GM21619 (cell line): ENCODE measurements around the gene KAZN.

Experiments
- ATAC-seq: cut with Tn5 transposase; IDR thresholded peaks from one replicate; pipeline ENCODE4 v1.9.1; 2021; ENCODE audit not compliant: unreplicated experiment

KAZN gene

DNA sequence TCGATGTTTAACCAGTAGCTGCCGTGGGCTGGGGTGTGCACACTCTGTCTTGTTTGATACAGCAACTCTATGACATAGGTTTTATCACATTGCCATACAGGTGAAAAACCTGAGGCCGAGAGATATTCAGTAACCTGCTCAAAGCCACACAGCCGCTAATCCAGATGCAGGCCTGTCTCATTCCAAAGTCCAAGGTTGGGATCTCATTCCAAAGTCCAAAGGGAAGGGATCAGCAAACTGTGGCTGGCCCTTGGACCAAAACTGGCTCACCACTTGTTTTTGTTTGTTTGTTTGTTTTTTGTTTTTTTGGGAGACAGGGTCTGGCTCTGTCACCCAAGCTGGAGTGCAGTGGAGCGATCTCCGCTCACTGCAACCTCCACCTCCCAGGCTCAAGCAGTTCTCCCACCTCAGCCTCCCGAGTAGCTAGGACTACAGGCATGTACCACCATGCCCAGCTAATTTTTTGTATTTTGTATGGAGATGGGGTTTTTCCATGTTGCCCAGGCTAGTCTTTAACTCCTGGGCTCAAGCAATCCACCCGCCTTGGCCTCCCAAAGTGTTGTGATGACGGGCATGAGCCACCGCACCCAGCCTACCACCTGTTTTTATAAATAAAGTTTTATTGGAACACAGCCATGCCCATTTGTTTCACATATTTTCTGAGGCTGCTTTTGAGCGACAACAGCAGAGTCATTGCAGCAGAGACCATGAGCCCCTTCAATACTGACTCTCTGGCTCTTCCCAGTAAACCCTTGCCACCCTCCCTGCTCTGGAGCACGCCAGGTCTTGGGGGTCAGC lies 391.6 kb downstream of the KAZN start:
- no peak for ATAC-seq

DNA sequence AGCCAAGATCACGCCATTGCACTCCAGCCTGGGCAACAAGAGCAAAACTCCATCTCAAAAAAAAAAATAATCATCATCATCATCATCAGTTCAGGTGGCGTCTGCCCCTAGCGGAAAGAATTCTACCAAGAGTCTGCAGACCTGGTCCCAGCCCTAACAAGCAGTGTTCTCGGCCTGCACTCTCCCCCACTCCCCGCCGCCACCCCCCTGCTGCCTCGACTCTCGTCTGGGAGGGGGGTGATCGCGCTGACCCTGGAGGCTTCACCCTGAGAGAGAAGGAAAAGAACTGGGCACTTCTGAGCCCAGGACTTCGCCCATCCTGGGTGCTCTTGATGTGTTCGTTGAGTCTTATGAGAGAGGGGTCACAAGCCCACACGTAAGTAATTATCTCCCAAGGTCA lies 394.9 kb downstream of the KAZN start:
- ATAC-seq, result no peak

DNA sequence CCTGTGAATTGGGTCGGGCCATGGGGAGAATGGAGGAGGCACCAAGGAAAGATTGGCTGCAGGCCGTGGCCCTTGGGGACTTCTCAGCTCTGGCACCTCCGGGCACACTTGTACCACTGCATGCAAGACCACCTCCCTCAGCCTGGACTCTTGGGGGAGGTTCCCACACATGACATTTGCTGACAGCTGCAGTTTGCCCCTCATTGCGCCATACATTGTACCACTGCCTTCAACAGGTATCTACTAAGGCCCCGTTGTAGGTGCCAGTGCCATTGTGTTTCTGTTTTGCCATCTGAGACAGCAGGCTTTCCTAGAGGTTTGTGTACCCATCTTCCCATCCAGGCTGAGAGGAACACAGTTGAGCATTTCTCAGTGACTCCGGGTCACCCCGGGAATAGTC lies 395.7 kb downstream of the KAZN start:
- no peak for ATAC-seq

DNA sequence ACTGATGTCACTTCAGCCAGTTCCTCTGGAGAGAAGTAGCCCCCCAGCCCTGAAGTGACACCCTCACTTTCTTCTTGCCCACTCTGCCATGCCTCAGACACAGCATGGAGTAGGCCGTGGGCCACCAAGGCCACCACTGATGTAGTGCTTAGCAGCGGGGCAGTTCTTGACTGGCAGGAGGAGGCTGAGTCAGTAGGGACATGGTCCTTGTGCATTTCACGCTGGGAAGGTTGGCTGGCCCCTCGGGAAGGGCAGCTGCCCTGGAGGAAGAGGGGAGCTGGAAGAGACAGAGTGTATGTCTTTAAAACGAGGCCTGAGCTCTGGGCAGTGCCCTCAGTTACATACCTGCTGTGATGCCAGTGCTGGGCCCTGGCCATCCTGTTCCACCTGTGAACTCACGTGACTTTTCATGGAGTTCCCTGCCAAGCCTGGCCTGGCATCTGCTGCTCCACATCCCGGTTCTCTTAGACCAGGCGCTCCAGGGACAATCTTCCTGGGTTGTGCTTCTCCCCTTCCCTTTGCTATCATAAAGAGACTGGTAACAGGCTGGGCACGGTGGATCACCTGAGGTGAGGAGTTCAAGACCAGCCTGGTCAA lies 396.5 kb downstream of the KAZN start:
- ATAC-seq, result no peak

DNA sequence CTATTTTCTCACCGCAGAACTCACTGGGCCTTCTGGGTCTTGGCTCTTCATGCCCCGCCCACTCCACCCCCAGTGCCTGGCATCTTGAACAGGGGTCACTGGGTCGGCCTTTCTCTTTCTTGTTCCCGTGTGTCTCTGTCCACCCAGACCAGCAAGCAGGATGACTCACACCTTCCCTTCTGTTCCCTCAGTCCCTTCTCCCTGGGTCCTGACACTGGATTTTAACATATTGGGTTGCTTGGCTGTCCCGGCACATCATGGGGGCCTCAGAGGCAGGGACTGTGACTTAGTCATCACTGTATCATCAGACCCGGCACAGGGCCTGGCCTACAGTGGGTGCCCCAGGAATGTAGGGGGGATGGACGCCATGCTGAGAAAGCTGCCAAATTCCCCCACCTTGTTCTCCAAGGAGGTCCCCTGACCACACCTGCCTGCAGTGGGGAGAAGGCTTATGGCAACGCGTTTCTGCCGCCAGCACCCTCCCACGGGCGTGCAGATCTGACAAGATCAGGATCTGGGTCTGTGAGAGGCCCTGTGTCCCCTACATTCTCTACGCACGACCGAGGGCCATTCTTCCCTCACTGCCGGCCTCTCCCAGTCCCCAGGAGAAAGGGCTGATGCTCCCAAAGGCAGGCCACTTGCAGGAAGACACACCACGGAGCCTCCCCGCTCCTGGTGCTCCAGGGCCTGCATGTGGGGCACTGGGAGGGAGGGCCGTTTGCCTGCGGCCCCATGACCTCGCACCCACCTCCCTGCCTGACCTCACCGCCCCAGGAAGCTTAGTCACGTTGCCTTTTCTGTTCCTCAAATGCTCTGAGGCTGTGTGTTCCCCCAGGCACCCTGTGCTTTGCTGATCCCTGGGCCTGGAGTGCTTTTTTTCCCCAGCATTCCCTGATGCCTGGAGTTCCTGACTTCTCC lies 397.9 kb downstream of the KAZN start:
- no peak for ATAC-seq

DNA sequence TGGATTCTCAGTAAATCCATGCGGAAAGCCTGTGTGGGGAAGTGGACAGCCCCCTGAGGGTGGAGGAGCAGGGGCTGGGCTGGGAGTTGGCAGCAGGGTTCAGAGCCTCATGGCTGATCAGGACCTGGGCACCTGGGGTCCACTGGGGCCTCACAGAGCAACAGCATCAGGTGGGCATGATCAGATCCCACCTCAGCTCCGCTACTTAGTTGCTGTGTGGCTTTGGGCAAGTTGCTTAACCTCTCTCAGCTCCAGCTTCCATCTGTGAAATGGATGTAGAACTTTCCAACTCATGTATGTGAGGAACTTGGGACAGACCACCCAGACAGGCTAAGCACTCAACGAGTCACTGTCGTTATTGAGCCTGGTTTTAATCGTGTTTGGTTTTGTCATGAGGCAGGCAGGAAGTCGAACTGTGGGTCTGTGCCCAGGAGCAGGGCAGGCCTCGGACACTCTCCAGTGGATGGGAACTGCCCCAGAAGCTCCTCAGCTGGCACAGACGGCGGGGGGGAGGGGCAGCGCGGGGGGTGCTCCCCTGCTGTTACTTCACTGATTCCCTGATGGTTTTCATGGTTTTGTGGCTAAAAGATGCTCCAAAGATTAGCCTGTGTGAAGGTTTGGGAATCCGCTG lies 399.3 kb downstream of the KAZN start:
- no peak for ATAC-seq

DNA sequence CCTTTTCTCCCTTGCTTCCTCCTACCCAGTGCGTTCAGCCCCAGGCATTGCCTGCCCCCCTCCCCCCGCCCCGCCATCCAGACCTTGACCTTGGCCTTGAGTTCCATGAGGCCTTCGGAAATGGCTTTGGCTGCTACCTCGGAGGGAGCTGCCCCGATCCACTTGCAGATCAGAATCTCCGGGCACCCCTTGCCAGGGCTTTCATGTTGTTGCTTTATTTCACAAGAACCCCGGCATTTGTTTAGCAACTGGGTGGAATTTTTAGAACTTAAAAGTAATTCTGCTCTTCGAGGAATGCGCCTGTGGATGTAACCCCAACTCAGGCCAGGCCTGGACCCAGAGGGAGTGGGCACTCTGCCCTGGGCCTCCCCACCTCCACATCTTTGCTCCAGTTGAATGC lies 401.0 kb downstream of the KAZN start:
- ATAC-seq, result no peak

DNA sequence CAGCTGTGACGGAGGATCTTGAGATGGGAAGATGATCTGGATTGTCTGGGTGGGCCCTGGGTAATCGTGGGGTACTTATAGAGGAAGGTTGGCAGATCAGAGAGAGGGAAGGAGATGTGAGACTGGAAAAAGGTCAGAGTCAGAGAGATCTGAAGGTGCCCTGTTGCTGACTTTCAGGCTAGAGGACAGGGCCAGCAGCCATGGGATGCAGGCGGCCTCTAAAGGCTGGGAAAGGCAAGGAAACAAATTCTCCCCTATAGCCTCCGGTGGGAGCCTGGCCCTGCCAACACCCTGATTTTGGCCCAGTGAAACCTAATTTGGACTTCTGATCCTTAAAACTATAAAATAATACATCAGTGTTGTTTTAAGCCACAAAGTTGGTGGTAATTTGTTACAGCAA lies 401.5 kb downstream of the KAZN start:
- ATAC-seq, result no peak

DNA sequence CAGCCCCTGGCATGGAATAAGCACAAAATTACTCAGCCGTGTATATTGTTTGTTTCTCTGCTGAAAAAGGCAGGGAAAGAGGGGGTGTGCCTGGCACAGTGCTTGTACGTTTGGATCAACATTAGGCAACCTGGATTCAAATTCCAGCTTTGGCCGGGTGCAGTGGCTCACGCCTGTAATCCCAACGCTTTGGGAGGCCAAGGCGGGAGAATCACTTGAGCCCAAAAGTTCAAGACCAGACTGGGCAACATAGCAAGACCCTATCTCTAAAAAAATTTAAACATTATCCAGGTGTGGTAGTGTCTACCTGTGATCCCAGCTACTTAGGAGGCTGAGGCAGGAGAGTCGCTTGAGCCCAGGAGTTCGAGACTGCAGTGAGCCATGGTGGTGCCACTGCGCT lies 402.2 kb downstream of the KAZN start:
- no peak for ATAC-seq

DNA sequence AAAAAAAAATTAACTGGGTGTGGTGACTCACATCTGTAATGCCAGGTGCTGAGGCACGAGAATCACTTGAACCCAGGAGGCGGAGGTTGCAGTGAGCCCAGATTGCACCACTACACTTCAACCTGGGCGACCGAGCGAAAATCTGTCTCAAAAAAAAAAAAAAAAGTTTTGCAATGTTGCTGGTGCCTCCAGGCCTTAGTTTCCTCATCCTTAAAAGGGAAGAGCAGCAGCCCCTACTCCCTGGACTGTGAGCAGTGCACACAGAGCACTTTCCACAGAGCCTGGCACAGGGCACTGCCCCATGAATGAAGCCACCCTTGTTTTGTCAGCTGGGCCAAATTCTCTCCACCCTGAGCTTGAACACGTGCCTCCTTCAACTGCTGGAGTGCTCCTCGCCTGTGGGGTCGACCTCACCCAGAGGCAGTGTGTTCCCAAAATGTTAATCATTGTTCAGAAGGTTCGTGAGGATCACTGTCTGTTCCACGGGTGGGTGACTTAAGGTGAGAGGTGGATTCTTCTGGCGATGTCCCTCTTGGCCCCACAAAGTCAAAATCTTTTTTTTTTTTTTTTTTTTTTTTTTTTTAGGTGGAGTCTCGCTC lies 402.9 kb downstream of the KAZN start:
- ATAC-seq, result no peak

DNA sequence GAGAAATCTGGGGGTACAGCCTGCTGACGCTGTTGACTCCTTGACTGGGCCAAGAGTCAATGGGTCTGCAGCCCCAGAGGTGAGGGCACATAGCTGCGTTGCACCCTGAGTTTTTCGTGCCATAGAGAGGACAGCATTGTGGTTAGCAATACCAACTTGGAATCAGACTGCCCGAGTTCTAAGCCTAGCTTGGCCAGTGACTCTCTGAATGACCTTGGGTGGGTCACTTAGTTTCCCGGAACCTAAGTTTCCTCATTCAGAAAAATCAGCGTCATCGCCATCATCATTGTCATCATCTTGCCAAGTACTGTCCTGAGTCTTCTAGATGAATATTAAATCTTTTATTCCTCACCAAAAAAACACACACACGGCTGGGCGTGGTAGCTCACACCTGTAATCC lies 403.8 kb downstream of the KAZN start:
- no peak for ATAC-seq

DNA sequence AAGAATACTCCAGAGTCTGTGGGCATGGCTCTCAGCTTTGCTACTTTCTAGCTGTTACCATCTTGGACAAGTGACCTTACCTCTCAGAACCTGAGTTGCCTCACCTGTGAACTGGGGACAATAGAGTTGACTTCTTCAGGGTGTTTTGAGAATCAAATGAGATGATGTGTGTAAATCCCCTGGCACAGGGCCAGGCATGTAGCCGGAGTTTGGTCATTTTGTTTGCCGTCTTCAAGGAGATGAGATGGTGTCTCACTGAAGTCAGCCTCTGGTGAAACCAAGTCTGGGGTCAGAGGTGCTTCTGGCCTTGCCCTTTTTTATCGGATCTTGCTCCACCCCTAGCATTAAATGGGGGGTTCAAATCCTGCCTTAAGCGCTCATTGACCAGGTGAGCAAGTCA lies 405.9 kb downstream of the KAZN start:
- ATAC-seq, result no peak

DNA sequence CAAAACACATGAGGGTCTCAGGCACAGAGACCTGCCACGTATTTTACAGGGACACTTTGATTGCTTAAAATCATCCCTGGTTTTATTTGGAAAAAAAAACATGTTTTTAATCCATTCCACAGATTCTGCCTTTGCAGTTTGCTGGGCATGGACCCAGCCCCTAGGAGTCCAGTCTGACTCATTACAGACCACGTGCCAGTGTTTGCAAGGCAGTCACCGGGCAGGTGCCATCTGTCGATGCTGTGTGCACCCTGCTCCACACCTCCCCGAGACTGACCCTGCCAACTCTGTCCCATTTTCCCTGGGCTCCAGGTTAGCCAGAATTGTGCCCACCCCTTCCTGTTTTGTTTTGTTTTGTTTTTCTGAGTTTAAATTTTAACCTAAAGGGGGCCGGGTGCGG lies 406.6 kb downstream of the KAZN start:
- ATAC-seq, result no peak

DNA sequence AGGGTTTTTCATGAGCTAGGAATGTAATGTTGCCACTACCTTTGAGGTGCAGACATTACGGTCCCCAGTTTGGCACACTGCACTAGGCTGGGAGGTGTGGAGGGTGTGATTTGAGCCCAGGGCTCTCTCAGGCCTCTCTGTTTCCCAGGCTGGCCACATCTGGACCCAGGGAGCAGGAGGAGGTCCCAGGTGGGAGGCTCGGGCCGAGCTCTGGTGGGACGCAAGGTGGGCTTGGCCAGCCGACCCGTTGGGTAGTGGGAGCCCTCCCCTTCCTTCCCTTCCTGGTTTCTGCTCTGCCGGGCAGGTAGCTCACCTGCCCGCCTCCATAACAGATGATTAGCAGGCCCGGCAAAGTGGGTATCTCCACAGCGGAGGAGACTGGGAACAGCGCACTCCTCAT lies 408.9 kb downstream of the KAZN start:
- no peak for ATAC-seq

DNA sequence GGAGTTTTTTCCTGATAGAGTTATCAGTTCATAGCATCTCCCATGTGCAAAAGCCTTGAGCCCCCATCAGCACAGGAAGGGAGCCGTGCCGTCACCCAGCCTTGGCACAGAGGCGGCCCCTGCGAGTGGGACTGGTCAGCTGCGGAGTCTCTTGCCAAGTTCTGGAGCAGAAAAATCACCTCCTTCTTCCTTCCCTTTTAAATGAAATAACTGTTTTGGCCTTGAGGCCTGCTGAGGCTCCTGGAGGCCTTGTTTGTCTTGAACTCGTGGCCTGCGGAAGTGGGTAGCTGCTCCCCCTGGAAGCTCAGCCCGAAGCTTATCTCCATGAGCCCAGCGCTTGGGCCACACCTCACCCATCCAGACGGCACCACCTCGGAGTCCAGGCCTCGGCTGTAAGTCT lies 409.4 kb downstream of the KAZN start:
- ATAC-seq, result no peak

DNA sequence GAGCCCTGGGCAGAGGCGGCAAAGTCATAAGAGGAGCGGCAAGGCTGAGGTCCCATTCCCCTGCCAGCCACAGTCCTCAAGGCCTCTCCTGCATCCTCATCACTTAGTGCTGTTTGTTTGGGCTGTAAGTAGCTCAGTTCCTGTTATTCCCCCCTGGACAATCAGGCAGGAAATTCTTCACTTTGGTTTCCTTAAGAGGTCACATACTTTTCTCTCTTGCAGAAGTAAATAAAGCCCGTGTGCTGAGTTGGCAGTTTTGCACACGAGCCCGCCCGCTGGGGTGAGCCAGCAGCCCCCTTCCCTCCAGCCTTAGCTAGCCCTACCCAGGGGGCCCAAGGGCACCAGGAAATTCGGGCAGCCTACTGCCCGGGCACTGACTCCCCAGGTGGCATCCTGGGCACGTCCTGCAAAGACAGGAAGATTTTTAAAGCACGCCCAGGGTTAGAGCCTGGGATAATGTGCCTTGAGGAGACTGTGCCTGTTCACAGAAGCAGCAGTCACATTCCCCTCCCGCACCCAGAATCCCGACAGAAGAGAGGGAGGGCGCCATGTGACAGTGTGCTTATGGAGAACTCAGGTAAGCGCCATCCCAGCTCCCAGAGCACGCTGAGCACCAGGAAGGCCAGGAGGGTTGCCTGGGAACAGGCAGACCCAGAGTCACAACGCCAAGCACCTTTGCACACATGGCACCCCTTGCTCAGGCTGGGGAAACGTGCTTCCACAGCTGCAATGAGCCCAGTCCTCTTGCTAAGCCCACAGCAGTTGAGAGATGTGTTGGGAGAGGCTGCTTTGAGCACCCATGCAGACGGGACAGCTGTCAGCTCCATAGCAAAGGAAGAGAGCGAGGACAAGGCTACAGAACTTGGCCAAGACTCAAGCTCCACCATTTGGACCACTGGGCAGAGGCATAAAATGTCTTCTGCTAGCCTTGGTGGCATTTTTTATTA lies 410.6 kb downstream of the KAZN start:
- no peak for ATAC-seq

DNA sequence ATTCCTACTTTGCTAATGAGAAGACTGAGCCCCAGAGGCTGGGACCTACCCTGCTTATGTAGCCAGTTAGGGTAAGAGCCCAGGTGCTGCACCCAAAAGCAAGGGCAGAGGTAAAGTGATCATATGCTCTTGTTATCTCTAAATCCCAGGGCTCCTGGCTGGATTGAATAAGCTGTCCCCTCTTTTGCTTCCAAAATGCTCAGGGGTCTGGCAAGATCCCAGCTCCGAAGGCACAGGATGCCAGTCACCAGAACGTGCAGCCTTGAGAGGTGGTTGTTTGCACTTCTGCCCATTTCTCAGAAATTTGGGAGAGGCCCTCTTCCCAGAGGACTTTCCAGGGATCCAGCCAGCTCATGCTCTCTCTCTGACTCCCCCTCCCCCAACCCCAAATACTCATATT lies 412.7 kb downstream of the KAZN start:
- no peak for ATAC-seq

DNA sequence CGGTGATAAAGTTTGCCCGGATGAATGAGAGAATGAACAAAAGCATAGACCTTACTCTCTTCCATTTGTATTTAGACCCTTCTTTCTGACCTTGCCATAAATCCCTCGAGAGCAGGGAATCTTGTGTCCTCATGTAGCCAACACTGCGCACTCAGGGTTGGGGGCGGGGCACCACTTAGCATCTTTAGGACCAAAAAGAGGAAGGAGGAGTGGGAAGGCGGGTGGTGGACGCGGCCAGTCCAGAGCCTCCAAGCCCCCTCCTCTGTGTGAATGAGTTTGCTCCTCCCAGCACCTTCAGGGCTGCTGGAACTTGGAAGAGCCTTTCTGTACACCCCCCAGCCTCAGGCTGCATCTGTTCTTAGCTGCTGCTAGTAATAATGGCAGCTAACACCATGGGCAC lies 413.2 kb downstream of the KAZN start:
- no peak for ATAC-seq

DNA sequence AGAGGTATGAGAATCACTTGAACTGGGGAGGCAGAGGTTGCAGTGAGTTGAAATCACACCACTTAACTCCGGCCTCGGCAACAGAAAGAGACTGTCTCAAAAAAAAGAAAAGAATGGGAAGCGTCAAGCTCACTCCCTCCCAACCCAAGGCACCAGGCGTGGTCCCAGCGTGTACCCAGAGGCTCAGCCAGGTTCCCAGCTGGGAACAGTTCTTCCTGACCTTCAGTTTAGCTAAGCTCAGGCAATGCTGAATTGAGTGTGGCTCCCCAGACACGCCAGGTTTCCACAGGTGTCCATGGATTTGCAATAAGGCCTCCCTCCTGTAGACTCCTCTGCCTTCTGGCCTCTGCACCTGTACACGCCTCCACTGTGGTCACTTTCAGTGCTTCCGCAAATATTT lies 414.3 kb downstream of the KAZN start:
- ATAC-seq, result no peak

DNA sequence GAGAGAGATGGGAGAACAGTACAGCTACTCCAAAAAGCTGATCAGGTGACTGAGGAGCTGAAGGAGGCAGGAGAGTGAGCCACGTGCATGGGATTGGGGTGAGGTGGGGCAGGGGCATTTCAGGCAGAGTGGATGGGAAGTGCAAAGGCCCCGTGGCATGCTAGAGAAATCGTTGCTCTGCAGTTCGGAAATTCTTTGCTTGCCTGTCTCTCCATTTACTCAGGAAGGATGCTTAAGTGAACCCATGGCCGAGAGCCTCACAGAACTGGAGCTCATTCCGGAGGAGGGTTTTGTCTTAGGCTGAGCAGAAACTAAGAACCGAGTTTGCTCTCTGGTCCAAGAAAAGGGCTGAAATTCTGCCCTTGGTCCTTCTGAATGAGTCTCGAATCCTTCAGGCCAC lies 415.3 kb downstream of the KAZN start:
- no peak for ATAC-seq
